ENCODE data around the gene ABCA8.
"Not testable (repeated sequence)": the region's sequence is repeated elsewhere in the genome, so short reads cannot be mapped to it uniquely, and the experiment has no call there.

ABCA8 gene

GRCh38 chr17:68865584-68865983 is 89.6 kb downstream of the ABCA8 start:
- DNase-seq, result no peak

- DNase-seq, result no peak
Measured at GRCh38 chr17:68863091-68863652, 92.0 kb downstream of the ABCA8 start.

GRCh38 chr17:68861602-68862001 is 93.6 kb downstream of the ABCA8 start:
- peak; percentile 88 for DNase-seq

- DNase-seq, result peak; percentile 37
Measured at GRCh38 chr17:68860941-68861340, 94.3 kb downstream of the ABCA8 start.

- DNase-seq, result no peak
Measured at GRCh38 chr17:68854452-68854851, 100.7 kb downstream of the ABCA8 start.

GRCh38 chr17:68853439-68853838 is 101.8 kb downstream of the ABCA8 start:
- no peak for DNase-seq

GRCh38 chr17:68853036-68853435 is 102.2 kb downstream of the ABCA8 start:
- no peak for DNase-seq

- DNase-seq, result no peak
Measured at GRCh38 chr17:68851890-68852289, 103.3 kb downstream of the ABCA8 start.

GRCh38 chr17:68850749-68851510 is 104.3 kb downstream of the ABCA8 start:
- DNase-seq, result no peak

GRCh38 chr17:68849673-68850610 is 105.2 kb downstream of the ABCA8 start:
- DNase-seq, result peak; percentile 80

GRCh38 chr17:68847711-68848110 is 107.5 kb downstream of the ABCA8 start:
- DNase-seq, result peak; percentile 45

- no peak for DNase-seq
Measured at GRCh38 chr17:68843522-68843921, 111.7 kb downstream of the ABCA8 start.

- DNase-seq, result no peak
Measured at GRCh38 chr17:68840073-68840472, 115.1 kb downstream of the ABCA8 start.

- no peak for DNase-seq
Measured at GRCh38 chr17:68835071-68835470, 120.1 kb downstream of the ABCA8 start.

- DNase-seq, result no peak
Measured at GRCh38 chr17:68834328-68834836, 120.8 kb downstream of the ABCA8 start.

- no peak for DNase-seq
Measured at GRCh38 chr17:68832109-68832802, 122.9 kb downstream of the ABCA8 start.

GRCh38 chr17:68831170-68831569 is 124.0 kb downstream of the ABCA8 start:
- no peak for DNase-seq

- no peak for DNase-seq
Measured at GRCh38 chr17:68830313-68830712, 124.9 kb downstream of the ABCA8 start.

GRCh38 chr17:68829211-68829610 is 126.0 kb downstream of the ABCA8 start:
- DNase-seq, result no peak

GRCh38 chr17:68824707-68825106 is 130.5 kb downstream of the ABCA8 start:
- DNase-seq, result no peak

GRCh38 chr17:68824185-68824584 is 131.0 kb downstream of the ABCA8 start:
- DNase-seq, result not testable (repeated sequence)

- DNase-seq, result no peak
Measured at GRCh38 chr17:68822719-68823289, 132.4 kb downstream of the ABCA8 start.

All from DMS153 (cell line).